Chondrocyte (in vitro differentiated cells): ENCODE data around the gene CPNE7. TPM values are rescaled to one million over a fixed set of nuclear protein-coding genes. Genes with fewer than 3 reads are reported as not detected.

Source experiments
- DNase-seq: peaks from one replicate; pipeline ENCODE4 v3.0.0; 2021; ENCODE audit warnings: mixed read lengths, low spot score
- H3K27ac Mint-ChIP-seq: one replicate; pipeline ENCODE4 v1.8.0; 2021; ENCODE audit warnings: mild to moderate bottlenecking, moderate library complexity, mixed read lengths; ENCODE audit not compliant: unreplicated experiment
- H3K27me3 Mint-ChIP-seq: 2 replicates; pipeline ENCODE4 v1.8.0; 2021; ENCODE audit warnings: low read depth, mixed read lengths
- H3K36me3 Mint-ChIP-seq: 2 replicates; pipeline ENCODE4 v1.8.0; 2021; ENCODE audit warnings: low read depth, mixed read lengths
- H3K4me1 Mint-ChIP-seq: 2 replicates; pipeline ENCODE4 v1.8.0; 2021; ENCODE audit warnings: low read depth, mild to moderate bottlenecking, mixed read lengths
- H3K4me3 Mint-ChIP-seq: one replicate; pipeline ENCODE4 v1.8.0; 2021; ENCODE audit warnings: mild to moderate bottlenecking, moderate library complexity, mixed read lengths; ENCODE audit not compliant: unreplicated experiment
- H3K9me3 Mint-ChIP-seq: 2 replicates; pipeline ENCODE4 v1.8.0; 2021; ENCODE audit warnings: low read depth, mixed read lengths
- CTCF ChIP-seq: fragments of 200-600 bp; sonication (generic); IDR thresholded peaks from 2 replicates; pipeline ENCODE4 v1.5.0; 2021; ENCODE audit warnings: antibody characterized with exemption, mild to moderate bottlenecking, moderate library complexity
- total RNA-seq: library from RNA; stranded (reverse); gene quantifications from 3 replicates; pipeline ENCODE4 v1.2.1, GENCODE V29; 2021

CPNE7 gene
- total RNA-seq, 1 donor from 2014 or later = 15.5 TPM

DNA sequence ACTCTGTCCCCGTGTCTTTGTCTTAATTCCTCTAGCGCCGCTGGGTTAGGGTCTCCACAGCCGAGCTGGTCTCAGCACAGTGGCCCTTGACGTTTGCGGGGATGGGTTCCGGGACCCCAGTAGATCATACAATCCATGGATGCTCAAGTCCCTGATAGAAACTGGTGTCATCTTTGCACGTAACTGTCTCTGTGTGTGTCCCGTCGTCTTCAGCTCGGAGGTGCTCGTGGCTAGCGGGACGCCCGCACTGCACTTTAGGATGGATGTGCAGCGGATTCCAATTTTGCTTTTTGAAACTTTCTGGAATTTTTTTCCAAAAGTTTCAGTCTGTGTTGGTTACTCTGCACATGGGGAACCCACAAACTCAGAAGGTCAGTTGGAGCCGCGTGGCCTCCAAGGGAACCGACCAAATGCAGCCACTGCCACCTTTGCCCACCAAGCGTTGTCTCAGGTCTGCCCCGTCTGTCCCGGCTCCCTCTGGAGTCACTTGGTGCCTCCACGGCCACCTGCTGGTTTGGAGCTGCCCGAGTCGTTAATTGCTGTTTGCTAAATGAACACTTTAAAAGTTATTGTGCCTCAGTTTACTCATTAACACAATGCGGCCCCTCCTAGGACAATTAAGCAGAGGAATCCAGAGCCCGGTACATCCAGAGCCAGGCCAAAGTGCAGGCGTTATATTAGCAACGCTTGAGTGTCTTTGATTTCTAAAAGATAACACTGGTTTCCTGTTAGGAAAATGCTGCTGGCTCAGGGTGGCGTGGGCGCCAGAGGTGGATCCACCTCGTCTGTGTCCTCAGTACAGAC lies 32.6 kb downstream of the CPNE7 start:
- H3K27ac Mint-ChIP-seq = no peak overlapping the region
- no peak for TF ChIP-seq CTCF
- no peaks in the 10 kb centered on the region for H3K36me3 Mint-ChIP-seq
- H3K27me3 Mint-ChIP-seq = no peaks in the 10 kb centered on the region
- H3K4me3 Mint-ChIP-seq = no peak overlapping the region
- no peak for DNase-seq
- H3K9me3 Mint-ChIP-seq = no peaks in the 10 kb centered on the region
- H3K4me1 Mint-ChIP-seq = peaks cover 3% of the 10 kb centered on the region

GRCh38 chr16:89610108-89610453 lies 34.5 kb downstream of the CPNE7 start:
- H3K27ac Mint-ChIP-seq = no peak overlapping the region

GRCh38 chr16:89612415-89613166 lies 37.0 kb downstream of the CPNE7 start:
- no peak for TF ChIP-seq CTCF
- Mint-ChIP-seq H3K27ac (no peak overlapping the region), H3K4me3 (no peak overlapping the region), H3K4me1 (peaks cover 3% of the 10 kb centered on the region), H3K36me3 (no peaks in the 10 kb centered on the region), H3K27me3 (no peaks in the 10 kb centered on the region), H3K9me3 (no peaks in the 10 kb centered on the region)
- no peak for DNase-seq

More at GRCh38 chr16:89610108-89610453, 34.5 kb downstream of the CPNE7 start:
- H3K36me3 Mint-ChIP-seq = no peaks in the 10 kb centered on the region
- peaks cover 3% of the 10 kb centered on the region for H3K4me1 Mint-ChIP-seq
- TF ChIP-seq CTCF = no peak
- no peak overlapping the region for H3K4me3 Mint-ChIP-seq
- H3K9me3 Mint-ChIP-seq = no peaks in the 10 kb centered on the region
- H3K27me3 Mint-ChIP-seq = no peaks in the 10 kb centered on the region
- no peak for DNase-seq

- Mint-ChIP-seq H3K9me3 (no peaks in the 10 kb centered on the region), H3K36me3 (no peaks in the 10 kb centered on the region), H3K4me1 (peaks cover 3% of the 10 kb centered on the region), H3K4me3 (no peak within 1 kb of the TSS), H3K27ac (no peak within 1 kb of the TSS), H3K27me3 (no peaks in the 10 kb centered on the region)
- DNase-seq = no peak
- no peak for TF ChIP-seq CTCF
Observed at GRCh38 chr16:89613231-89613953, 37.8 kb downstream of the CPNE7 start, which contains the start of gene DPEP1. TSS of gene DPEP1 (plus strand) at chr16:89613642. CDS start at chr16:89630411, 16,769 bp downstream.

DNA sequence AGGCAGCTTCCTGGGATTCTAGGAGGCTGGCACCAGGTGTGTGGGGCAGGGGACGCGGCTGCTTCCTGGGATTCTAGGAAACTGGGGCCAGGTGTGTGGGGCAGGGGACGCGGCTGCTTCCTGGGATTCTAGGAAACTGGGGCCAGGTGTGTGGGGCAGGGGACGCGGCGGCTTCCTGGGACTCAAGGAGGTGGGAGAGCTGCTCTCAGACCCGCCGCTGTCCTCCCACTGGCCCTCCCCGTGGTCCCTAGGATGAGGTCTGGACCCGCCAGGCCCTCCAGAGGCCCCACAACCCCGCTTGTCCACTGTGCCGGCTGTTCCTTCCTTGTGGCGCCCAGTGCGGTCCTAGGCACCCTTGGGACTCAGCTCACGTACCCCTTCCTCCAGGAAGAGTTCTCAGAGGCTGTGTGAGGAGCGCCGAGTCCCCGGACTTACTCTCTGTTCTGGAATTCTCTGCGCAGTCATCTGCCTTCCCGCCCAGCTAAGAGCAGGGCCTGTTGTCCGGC lies 38.4 kb downstream of the CPNE7 start:
- Mint-ChIP-seq H3K36me3 (no peaks in the 10 kb centered on the region), H3K27me3 (no peaks in the 10 kb centered on the region), H3K4me3 (no peak overlapping the region), H3K9me3 (no peaks in the 10 kb centered on the region), H3K27ac (no peak overlapping the region), H3K4me1 (peaks cover 3% of the 10 kb centered on the region)
- DNase-seq = no peak
- no peak for TF ChIP-seq CTCF
